C4-2B (cell line): ENCODE results near the gene RAD18.

Experiments used
- H3K27ac ChIP-seq: fragments of 450-650 bp; 2 replicates; pipeline ENCODE4 v1.5.1; 2017
- CTCF ChIP-seq: fragments of 450-650 bp; conservative IDR thresholded peaks from 2 replicates; pipeline ENCODE4 v1.5.1; 2017; ENCODE audit warnings: mild to moderate bottlenecking
- ZFX ChIP-seq: fragments of 450-650 bp; IDR thresholded peaks from 2 replicates; pipeline ENCODE4 v1.6.1; 2017

RAD18 gene

GRCh38 chr3:8895829-8896228 is 67.4 kb downstream of the RAD18 start:
- no peak for TF ChIP-seq CTCF
- no peak for TF ChIP-seq ZFX
- H3K27ac ChIP-seq: no peak overlapping the region

DNA sequence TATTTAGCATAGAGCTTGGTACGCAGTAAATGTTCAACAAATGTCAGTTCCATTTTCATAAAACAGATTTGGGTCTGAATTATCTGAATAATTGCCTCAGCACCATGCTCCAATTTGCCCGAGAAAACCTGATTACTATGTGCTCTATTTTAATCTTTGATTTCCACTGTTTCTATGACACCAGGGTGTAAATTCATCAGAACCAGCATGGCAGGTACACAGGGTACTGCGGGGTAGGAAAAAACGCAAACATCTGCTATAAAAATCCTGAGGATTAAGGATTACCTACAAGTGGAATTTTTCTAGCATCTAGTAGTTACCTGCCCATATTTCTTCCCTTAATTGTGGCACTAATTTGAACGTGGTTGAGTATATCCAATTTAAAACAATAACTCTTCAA is 70.3 kb downstream of the RAD18 start:
- no peak overlapping the region for H3K27ac ChIP-seq
- TF ChIP-seq ZFX (no peak), CTCF (no peak)

DNA sequence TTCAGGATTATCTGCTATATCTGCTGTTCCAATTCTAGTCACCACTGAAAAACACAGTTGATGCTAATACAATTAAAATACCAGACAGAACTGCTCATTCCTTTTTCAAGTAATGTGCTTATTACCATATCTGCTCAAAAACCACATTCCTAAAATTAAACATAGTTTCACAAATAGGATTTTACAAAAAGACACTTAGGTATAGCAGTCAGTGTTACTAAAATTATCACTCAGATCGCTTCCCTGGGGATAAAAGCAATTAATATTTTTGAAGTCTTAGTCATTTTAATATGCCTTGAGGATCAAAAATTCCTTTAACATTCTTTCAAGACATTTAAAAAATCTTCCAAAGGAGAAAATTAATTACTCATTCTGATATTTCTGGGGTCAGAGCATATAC is 71.5 kb downstream of the RAD18 start:
- H3K27ac ChIP-seq: no peak overlapping the region
- TF ChIP-seq ZFX: no peak
- no peak for TF ChIP-seq CTCF

- TF ChIP-seq CTCF (no peak), ZFX (no peak)
- H3K27ac ChIP-seq: no peak overlapping the region
Observed at GRCh38 chr3:8891303-8891702, 72.0 kb downstream of the RAD18 start.

- no peak overlapping the region for H3K27ac ChIP-seq
- no peak for TF ChIP-seq ZFX
- no peak for TF ChIP-seq CTCF
Observed at GRCh38 chr3:8888301-8888915, 74.9 kb downstream of the RAD18 start.

DNA sequence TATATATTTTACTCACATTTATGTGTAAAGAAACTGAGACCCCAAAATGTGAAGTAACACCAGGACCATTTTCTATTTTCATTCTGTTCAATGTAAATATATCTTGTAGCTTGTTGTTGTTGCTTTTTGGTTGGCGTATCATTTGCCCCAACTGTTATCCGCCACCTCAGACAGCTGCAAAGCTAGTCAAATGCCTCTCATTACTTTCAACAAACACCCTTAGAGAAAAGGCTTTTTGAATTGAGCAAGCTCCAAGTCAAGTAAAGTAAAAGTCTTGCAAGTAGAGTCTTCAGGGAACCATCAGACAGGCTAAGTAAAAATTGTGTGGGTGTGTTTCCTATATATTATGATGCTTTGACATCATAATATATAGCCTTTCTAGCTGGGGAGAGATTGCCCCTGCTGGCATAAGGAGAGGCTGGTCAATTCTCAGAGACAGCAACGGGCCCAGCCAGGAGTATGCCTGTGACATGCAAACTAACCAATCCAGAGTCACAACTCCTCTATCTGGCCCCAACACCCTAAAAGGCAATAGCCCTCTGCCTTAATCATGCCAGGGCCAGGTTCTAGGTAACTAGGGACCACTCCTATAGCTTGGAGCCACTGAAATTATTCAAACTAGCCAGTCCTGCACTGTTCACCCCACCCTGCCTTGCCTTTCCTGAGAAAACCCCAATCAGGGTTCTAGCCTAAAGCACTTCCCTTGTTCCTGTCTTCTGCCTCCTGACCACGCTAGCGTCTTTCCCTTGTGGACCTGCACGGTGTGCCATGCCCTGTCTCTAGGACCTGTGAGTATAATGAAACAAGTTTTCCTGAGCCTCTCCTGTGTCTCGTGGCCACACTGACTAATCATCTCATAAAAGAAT is 75.6 kb downstream of the RAD18 start:
- no peak overlapping the region for H3K27ac ChIP-seq
- TF ChIP-seq ZFX (no peak), CTCF (no peak)

GRCh38 chr3:8886546-8886945 is 76.7 kb downstream of the RAD18 start:
- H3K27ac ChIP-seq: no peak overlapping the region
- TF ChIP-seq ZFX: no peak
- TF ChIP-seq CTCF: no peak
